ENCODE results near the gene MT1HL1.
"Not testable (repeated sequence)": the region's sequence is repeated elsewhere in the genome, so short reads cannot be mapped to it uniquely, and the experiment has no call there.

The MT1HL1 gene

DNA sequence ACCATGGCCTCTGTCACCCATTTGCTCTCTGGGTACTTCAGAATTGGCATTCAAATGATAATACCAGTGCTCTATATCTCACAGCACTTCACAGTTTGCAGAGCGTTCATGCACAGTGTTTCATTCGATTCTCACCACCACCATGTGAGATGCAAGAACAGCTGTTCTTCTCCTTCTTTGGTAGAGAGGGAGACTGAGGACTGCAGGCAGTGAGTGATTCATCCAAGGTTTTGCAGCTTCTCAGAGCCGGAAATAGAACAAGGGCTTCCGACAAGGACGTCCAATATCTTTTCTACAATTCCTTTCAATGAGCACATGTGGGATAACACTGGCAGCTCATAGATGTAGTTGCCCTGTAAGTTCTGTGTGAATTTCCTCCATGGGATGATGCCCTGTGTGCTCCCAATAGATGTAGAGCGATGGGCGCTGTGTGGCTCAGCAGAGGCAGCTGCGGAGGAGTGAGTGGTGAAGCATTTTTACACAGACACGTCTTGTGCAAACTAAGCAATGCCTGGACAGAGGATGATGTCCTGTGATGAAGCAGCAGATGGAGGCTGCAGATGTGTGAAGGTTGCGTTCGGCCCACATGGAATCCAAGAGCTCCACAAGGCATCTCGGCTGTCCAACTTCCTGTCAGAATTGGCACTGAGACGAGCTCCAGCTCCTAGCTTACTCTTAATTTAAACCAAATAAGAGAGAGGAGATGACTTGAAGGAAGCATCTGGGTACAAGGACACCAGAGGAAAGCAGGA, 24.9 kb downstream of the MT1HL1 start:
- in situ Hi-C loops (cut with MboI; ENCODE audit: low sequenced_read_pairs) = no loop called here

DNA sequence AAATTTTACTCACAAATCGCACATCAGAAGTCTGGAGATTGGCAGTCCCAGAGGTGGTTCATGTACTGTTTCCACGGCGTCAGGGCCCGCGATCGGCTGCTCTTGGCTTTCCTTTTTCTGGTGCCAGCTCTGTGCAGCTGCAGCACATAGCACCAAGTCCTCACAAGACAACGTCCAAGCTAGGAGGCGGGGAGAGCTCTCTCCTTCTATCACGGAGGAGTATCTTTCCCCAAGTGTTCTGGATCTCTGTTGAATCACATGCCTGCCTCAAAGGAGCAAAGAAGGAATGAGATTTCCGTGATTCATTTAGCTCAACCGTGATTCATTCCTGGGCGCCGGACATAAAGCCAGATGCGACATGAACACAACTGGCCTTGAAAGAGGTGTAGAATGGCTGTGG, 25.5 kb downstream of the MT1HL1 start:
- in situ Hi-C loops (cut with MboI; ENCODE audit: low sequenced_read_pairs) = no loop called here

DNA sequence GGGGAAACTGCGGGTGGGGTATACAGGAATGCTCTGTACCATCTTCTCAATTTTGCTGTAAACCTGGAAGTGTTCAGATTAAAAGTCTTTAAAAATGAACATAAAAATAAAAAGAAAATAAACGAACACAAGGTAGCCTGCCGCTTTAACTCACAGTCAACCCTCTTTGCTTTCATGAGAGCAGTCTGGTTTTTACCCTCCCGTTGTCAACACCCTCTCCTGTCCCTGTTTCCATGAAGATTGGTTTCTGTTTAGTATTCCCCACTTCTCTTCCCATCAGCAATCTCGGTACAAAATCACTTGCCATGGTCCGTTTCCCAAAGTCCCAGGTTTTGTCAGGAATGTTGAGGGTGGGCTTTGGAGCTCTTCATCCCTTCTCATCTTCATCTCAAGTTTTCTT, 28.8 kb downstream of the MT1HL1 start:
- in situ Hi-C loops (cut with MboI; ENCODE audit: low sequenced_read_pairs) = no loop called here

DNA sequence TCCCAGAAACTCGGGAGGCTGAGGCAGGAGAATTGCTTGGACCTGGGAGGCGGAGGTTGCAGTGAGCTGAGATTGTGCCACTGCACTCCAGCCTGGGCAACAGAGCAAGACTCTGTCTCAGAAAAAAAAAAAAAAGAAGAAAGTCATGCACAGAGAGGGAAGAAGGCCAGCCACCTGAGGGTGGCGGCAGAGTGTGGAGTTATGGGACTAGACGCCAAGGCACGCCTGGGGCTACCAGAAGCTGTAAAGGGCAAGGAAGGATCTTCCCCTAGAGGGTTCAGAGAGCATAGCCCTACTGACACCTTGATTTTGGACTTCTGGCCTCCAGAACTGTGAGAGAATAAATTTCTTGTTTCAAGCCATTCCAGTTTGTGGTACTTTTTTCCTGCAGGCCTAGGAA, 30.2 kb downstream of the MT1HL1 start:
- in situ Hi-C loops (cut with MboI; ENCODE audit: low sequenced_read_pairs) = not testable (repeated sequence)

DNA sequence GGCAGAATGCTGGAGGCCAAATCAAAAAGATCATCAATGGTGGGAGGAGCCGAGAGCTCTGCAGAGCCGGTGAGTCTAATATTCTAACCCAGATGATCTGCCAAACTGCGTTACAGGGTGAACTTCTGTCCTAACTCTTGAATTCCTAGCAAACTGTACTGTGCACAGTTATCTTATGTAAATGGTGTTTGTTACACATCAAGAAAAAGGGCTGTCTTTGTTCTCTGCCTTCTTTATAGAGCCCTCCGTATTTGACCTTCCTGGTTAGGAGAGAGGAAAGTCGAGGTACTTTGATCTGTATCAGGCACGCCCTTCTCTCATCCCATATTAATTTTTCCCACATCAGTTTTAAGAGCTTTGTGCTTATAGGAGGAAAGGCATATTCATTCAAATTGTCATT, 37.6 kb downstream of the MT1HL1 start:
- in situ Hi-C loops (cut with MboI; ENCODE audit: low sequenced_read_pairs) = no loop called here

DNA sequence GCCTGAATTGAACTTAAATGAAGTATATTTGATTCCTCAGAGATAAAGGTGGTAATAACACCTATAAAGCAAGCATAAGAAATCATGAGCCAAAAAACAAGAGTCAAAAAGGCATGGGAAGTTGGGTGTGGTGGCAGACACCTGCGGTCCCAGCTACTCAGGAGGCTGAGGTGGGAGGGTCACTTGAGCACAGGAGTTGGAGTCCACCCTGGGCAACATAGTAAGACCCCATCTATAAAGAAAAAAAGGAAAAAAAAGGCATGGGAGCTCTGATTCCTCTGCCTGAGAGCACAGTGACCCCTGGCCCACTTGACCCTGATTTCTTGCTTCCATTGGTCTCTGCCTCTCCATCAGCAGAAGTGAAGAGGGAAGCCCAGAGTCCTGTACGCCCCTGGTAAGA, 40.3 kb downstream of the MT1HL1 start:
- in situ Hi-C loops (cut with MboI; ENCODE audit: low sequenced_read_pairs) = no loop called here

DNA sequence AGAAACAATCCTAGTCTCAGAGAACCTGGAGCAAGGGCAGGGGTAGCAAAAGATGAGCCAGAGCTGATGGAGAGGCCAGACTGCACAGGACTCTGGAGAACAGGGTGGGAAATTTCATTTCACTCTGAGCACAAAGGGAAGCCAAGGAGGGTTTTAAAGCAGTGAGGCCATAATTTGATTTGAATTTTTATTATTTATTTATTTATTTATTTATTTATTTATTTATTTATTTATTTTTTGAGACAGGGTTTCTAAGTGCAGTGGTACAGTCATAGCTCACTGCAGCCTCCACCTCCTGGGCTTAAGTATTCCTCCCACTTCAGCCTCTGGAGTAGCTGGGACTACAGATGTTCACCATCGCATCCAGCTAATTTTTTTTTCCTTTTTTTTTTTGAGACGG, 45.1 kb downstream of the MT1HL1 start:
- in situ Hi-C loops (cut with MboI; ENCODE audit: low sequenced_read_pairs) = no loop called here

DNA sequence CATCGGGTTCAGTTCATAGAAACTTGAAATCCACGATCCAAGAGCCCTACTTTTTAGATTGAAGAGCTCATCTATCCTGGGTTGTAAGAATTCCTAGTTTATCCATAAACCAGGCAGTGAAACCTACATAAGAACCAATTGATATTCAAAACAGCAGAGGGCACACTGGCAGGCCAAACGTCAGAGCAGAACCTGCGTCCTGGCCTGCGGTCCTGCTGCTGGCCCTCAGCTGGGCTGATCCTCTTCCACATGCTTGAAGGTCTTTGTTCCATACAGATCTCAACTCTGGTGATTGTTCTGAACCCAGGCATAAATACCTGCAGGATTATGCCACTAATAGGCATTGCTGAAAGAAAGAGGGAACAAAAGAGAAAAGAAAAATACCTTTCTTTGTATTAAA, 47.0 kb downstream of the MT1HL1 start:
- in situ Hi-C loops (cut with MboI; ENCODE audit: low sequenced_read_pairs) = no loop called here
